ENCODE measurements around the gene NTF3.

Gene NTF3

GRCh38 chr12:5505116-5505515, 73.2 kb downstream of the NTF3 start:
- TF ChIP-seq CTCF (IDR thresholded peaks at IDR 0.05), result no peak

GRCh38 chr12:5505751-5506150, 73.8 kb downstream of the NTF3 start:
- TF ChIP-seq CTCF (IDR thresholded peaks at IDR 0.05), result no peak

GRCh38 chr12:5506295-5506694, 74.4 kb downstream of the NTF3 start:
- TF ChIP-seq CTCF (IDR thresholded peaks at IDR 0.05), result no peak

GRCh38 chr12:5506821-5507231, 74.9 kb downstream of the NTF3 start:
- TF ChIP-seq CTCF (IDR thresholded peaks at IDR 0.05), result no peak

GRCh38 chr12:5507401-5507935, 75.6 kb downstream of the NTF3 start:
- no peak for TF ChIP-seq CTCF (IDR thresholded peaks at IDR 0.05)

- no peak for TF ChIP-seq CTCF (IDR thresholded peaks at IDR 0.05)
Observed at GRCh38 chr12:5507944-5508343, 76.0 kb downstream of the NTF3 start.

GRCh38 chr12:5509102-5509501, 77.2 kb downstream of the NTF3 start:
- TF ChIP-seq CTCF (IDR thresholded peaks at IDR 0.05), result no peak

GRCh38 chr12:5509557-5509956, 77.6 kb downstream of the NTF3 start:
- TF ChIP-seq CTCF (IDR thresholded peaks at IDR 0.05), result no peak
